ENCODE measurements around the gene DRAXIN.

- no peak for TF ChIP-seq CTCF (conservative IDR thresholded peaks at IDR 0.05)
- no peak for TF ChIP-seq ZFX (IDR thresholded peaks at IDR 0.05)
Observed at GRCh38 chr1:11693024-11693590, 1.6 kb downstream of the DRAXIN start.

Data from C4-2B (cell line).